HG02678 (cell line): Measurements from ENCODE around the gene CSGALNACT2.

ENCODE experiments used
- ATAC-seq: cut with Tn5 transposase; IDR thresholded peaks from one replicate; pipeline ENCODE4 v1.9.1; 2021; ENCODE audit warnings: mild to moderate bottlenecking, moderate library complexity; ENCODE audit not compliant: unreplicated experiment

CSGALNACT2 gene

GRCh38 chr10:43200538-43201390 lies 62.5 kb downstream of the CSGALNACT2 start:
- ATAC-seq: no peak

GRCh38 chr10:43201545-43202131 lies 63.4 kb downstream of the CSGALNACT2 start:
- no peak for ATAC-seq

- ATAC-seq: peak; percentile 60
Measured at GRCh38 chr10:43202224-43202656, 64.0 kb downstream of the CSGALNACT2 start.

- peak; percentile 27 for ATAC-seq
Measured at GRCh38 chr10:43202657-43203447, 64.6 kb downstream of the CSGALNACT2 start.

GRCh38 chr10:43203448-43204041 lies 65.3 kb downstream of the CSGALNACT2 start:
- no peak for ATAC-seq

GRCh38 chr10:43204042-43204942 lies 66.0 kb downstream of the CSGALNACT2 start:
- ATAC-seq: no peak

GRCh38 chr10:43204943-43205671 lies 66.9 kb downstream of the CSGALNACT2 start:
- peak; percentile 74 for ATAC-seq

GRCh38 chr10:43205681-43206390 lies 67.6 kb downstream of the CSGALNACT2 start:
- ATAC-seq: no peak

GRCh38 chr10:43206391-43207235 lies 68.4 kb downstream of the CSGALNACT2 start:
- ATAC-seq: no peak

- ATAC-seq: no peak
Measured at GRCh38 chr10:43208147-43209073, 70.2 kb downstream of the CSGALNACT2 start.

- no peak for ATAC-seq
Measured at GRCh38 chr10:43209074-43209455, 70.8 kb downstream of the CSGALNACT2 start.

- no peak for ATAC-seq
Measured at GRCh38 chr10:43209651-43210141, 71.5 kb downstream of the CSGALNACT2 start.

GRCh38 chr10:43210556-43210955 lies 72.3 kb downstream of the CSGALNACT2 start:
- ATAC-seq: no peak

- ATAC-seq: no peak
Measured at GRCh38 chr10:43211030-43211429, 72.8 kb downstream of the CSGALNACT2 start.

- no peak for ATAC-seq
Measured at GRCh38 chr10:43211431-43212042, 73.3 kb downstream of the CSGALNACT2 start.

GRCh38 chr10:43212043-43212721 lies 73.9 kb downstream of the CSGALNACT2 start:
- ATAC-seq: no peak
